ENCODE measurements around the gene FYN. TPM values are rescaled to one million over a fixed set of nuclear protein-coding genes. Genes with fewer than 3 reads are reported as not detected.
"Not testable (repeated sequence)": the region's sequence is repeated elsewhere in the genome, so short reads cannot be mapped to it uniquely, and the experiment has no call there.

FYN gene
- total and polyA plus RNA-seq, 2 of the 13 experiments (the other 11 are each of a cell fraction or from before 2014, with no cell fraction given) = 15.5 to 24.6 TPM

DNA sequence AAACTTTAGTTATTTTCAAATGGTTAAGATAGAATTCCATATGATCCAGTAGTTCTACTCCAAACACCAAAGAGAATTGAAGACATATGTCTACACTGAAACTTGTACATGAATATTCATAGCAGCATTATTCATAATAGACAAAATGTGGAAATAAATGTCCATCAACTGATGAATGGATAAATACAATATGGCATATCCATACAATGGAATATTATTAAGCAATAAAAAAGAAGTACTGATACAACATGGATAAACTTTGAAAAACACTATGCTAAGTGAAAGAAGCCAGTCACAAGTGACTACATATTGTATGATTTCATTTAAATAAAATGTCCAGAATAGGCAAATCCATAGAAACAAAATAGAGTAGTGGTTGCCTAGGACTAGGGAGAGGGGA lies 234.0 kb downstream of the FYN start (continued):
- TF ChIP-seq, protein P1, sequence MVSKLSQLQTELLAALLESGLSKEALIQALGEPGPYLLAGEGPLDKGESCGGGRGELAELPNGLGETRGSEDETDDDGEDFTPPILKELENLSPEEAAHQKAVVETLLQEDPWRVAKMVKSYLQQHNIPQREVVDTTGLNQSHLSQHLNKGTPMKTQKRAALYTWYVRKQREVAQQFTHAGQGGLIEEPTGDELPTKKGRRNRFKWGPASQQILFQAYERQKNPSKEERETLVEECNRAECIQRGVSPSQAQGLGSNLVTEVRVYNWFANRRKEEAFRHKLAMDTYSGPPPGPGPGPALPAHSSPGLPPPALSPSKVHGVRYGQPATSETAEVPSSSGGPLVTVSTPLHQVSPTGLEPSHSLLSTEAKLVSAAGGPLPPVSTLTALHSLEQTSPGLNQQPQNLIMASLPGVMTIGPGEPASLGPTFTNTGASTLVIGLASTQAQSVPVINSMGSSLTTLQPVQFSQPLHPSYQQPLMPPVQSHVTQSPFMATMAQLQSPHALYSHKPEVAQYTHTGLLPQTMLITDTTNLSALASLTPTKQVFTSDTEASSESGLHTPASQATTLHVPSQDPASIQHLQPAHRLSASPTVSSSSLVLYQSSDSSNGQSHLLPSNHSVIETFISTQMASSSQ (IDR thresholded peaks at IDR 0.05; ENCODE audit: low read depth) = no peak
- TF ChIP-seq, protein P1 (CRISPR knock-in tag; IDR thresholded peaks at IDR 0.05; ENCODE audit: borderline replicate concordance) = no peak
- no peak for TF ChIP-seq CBX1 (IDR thresholded peaks at IDR 0.05; ENCODE audit: low read depth)
- no peak for TF ChIP-seq DNMT3B (CRISPR knock-in tag; conservative IDR thresholded peaks at IDR 0.05)
- TF ChIP-seq GTF2F1 (IDR thresholded peaks at IDR 0.05; ENCODE audit: low read length) = no peak
- no peak for TF ChIP-seq ZNF251 (CRISPR knock-in tag; IDR thresholded peaks at IDR 0.05)
- no peak for TF ChIP-seq MXI1 (IDR thresholded peaks at IDR 0.05; ENCODE audit: borderline replicate concordance, low read depth, low read length)
- no peak for TF ChIP-seq ZNF780A (CRISPR knock-in tag; IDR thresholded peaks at IDR 0.05)
- TF ChIP-seq, protein P2, sequence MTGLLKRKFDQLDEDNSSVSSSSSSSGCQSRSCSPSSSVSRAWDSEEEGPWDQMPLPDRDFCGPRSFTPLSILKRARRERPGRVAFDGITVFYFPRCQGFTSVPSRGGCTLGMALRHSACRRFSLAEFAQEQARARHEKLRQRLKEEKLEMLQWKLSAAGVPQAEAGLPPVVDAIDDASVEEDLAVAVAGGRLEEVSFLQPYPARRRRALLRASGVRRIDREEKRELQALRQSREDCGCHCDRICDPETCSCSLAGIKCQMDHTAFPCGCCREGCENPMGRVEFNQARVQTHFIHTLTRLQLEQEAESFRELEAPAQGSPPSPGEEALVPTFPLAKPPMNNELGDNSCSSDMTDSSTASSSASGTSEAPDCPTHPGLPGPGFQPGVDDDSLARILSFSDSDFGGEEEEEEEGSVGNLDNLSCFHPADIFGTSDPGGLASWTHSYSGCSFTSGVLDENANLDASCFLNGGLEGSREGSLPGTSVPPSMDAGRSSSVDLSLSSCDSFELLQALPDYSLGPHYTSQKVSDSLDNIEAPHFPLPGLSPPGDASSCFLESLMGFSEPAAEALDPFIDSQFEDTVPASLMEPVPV (CRISPR knock-in tag; IDR thresholded peaks at IDR 0.05) = no peak
- no peak for TF ChIP-seq ELF4 (CRISPR knock-in tag; IDR thresholded peaks at IDR 0.05; ENCODE audit: borderline replicate concordance)

DNA sequence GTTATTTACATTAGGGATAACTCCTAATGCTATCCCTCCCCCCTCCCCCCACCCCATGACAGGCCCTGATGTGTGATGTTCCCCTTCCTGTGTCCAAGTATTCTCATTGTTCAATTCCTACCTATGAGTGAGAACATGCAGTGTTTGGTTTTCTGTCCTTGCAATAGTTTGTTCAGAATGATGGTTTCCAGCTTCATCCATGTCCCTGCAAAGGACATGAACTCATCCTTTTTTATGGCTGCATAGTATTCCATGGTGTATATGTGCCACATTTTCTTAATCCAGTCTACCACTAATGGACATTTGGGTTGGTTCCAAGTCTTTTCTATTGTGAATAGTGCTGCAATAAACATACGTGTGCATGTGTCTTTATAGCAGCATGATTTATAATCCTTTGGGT lies 238.3 kb downstream of the FYN start:
- H3K4me1 ChIP-seq (ENCODE audit: insufficient read depth, low read length); CTCF ChIA-PET (ENCODE audit: low intra/inter-chr PET ratio, low total read pairs); H3K9me3 ChIP-seq (ENCODE audit: low read length); H3K4me3 ChIP-seq (replicated peaks in 1 of 3; ENCODE audit: insufficient read depth in 1 of 3, low read depth in 2 of 3, low read length in 3 of 3); H3K27ac ChIP-seq (ENCODE audit: extremely low read length, insufficient read depth, low read length); H3K27me3 ChIP-seq (ENCODE audit: control insufficient read depth in 1 of 2, insufficient read depth in 2 of 2, low read length in 2 of 2); DNase-seq (ENCODE audit: low spot score); H3K79me2 ChIP-seq (ENCODE audit: insufficient read depth, low read length); H3K9ac ChIP-seq (ENCODE audit: insufficient read depth, low read depth, low read length); intact Hi-C loops (cut with micrococcal nuclease; ENCODE audit: unreplicated experiment); ATAC-seq; H3K4me2 ChIP-seq (ENCODE audit: low read depth, low read length); H4K20me1 ChIP-seq (ENCODE audit: insufficient read depth, low read length); BruUV-seq (replicated peaks); POLR2A ChIA-PET; H3K36me3 ChIP-seq (replicated peaks in 1 of 2; ENCODE audit: control insufficient read depth in 1 of 2, insufficient read depth in 2 of 2, low read length in 2 of 2); H2AFZ ChIP-seq (ENCODE audit: low read length); FAIRE-seq: not testable (repeated sequence)
- in situ Hi-C loops (cut with HindIII; ENCODE audit: extremely low pct_ligation_motif_present, low pct_unique_long_range_greater_than_20kb) = loop anchor here (25.0 kb wide), 2 partner anchors 273 to 573 kb away; no protein-coding TSS in a partner anchor
- WGBS (ENCODE audit: low lambda C conversion rate) = 86% methylated on average over 1 of the region's 1 CpG

Data from HepG2 (cell line).